Skeletal muscle tissue (tissue), 4 donors: ENCODE results near the gene TUBGCP2. TPM values are rescaled to one million over a fixed set of nuclear protein-coding genes. Genes with fewer than 3 reads are reported as not detected.

Experiments used
- H3K27ac ChIP-seq: one replicate; pipeline ENCODE4 v1.7.0; 2013; ENCODE audit warnings: mild to moderate bottlenecking, low read depth, low read length, inconsistent platforms
- H3K27me3 ChIP-seq, 3 donors: one replicate each; pipeline ENCODE4 v1.7.0; 2013; ENCODE audit warnings: low read length in 3 of 3; ENCODE audit not compliant: control insufficient read depth in 3 of 3, insufficient read depth in 3 of 3
- H3K36me3 ChIP-seq, 3 donors: one replicate each; pipeline ENCODE4 v1.7.0; 2013; ENCODE audit warnings: low read length in 3 of 3; ENCODE audit not compliant: control insufficient read depth in 3 of 3, insufficient read depth in 3 of 3
- H3K4me1 ChIP-seq, 3 donors: one replicate each; pipeline ENCODE4 v1.7.0; 2013; ENCODE audit warnings: low read length in 3 of 3, mild to moderate bottlenecking in 3 of 3; ENCODE audit not compliant: control insufficient read depth in 3 of 3, insufficient read depth in 3 of 3
- H3K4me3 ChIP-seq, 3 donors: one replicate each; pipeline ENCODE4 v1.7.0; 2013; ENCODE audit warnings: low read length in 3 of 3
- H3K9ac ChIP-seq, 3 donors: one replicate each; pipeline ENCODE4 v1.7.0; 2013; ENCODE audit warnings: low read length in 3 of 3, mild to moderate bottlenecking in 3 of 3, moderate library complexity in 2 of 3, low read depth in 1 of 3
- H3K9me3 ChIP-seq, 3 donors: one replicate each; pipeline ENCODE4 v1.7.0; 2013; ENCODE audit warnings: low read length in 3 of 3; ENCODE audit not compliant: control insufficient read depth in 3 of 3
- total RNA-seq: library from RNA; depleted of rRNA; stranded (reverse); fragments of >200 nt; gene quantifications from one replicate; pipeline ENCODE4 v1.2.3, GENCODE V29; 2014
- donor health status: Osteomylitis.

The TUBGCP2 gene
- total RNA-seq, 1 donor from 2014 or later = 39.7 TPM

DNA sequence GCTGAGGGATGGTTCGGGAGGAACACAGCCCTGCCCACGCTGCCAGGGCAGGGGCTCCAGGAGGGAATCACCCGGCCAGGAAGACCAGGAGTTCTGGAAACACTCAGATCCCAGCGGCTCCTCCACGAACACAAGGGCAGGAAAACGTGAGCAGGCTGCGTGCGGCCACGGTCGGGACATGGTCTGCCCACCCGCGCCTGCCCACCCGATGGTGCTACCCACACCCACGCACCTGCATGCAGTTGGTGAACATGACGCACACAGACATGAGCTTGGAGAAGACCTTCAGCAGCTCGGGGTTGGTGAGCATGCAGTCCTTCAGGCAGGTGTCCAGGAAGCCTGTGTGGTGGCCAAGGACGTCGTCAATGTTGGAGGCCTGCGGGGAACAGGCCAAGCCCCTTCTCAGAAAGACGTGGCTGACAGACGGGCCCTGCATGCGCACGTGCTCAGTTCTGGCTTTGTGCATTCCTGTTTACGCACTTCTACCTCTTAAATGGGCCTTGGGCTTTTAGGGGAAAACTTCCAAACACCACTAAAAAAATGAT, 25.8 kb downstream of the TUBGCP2 start:
- no peaks in the 10 kb centered on the region for H3K27me3 ChIP-seq
- no peak overlapping the region for H3K4me3 ChIP-seq
- H3K27ac ChIP-seq = no peak overlapping the region
- peaks cover 0 to 7% (median 0%) of the 10 kb centered on the region in 3 donors for H3K4me1 ChIP-seq
- H3K36me3 ChIP-seq = peaks cover 76 to 84% (median 77%) of the 10 kb centered on the region in 3 donors
- H3K9me3 ChIP-seq = no peaks in the 10 kb centered on the region
- no peak overlapping the region for H3K9ac ChIP-seq

DNA sequence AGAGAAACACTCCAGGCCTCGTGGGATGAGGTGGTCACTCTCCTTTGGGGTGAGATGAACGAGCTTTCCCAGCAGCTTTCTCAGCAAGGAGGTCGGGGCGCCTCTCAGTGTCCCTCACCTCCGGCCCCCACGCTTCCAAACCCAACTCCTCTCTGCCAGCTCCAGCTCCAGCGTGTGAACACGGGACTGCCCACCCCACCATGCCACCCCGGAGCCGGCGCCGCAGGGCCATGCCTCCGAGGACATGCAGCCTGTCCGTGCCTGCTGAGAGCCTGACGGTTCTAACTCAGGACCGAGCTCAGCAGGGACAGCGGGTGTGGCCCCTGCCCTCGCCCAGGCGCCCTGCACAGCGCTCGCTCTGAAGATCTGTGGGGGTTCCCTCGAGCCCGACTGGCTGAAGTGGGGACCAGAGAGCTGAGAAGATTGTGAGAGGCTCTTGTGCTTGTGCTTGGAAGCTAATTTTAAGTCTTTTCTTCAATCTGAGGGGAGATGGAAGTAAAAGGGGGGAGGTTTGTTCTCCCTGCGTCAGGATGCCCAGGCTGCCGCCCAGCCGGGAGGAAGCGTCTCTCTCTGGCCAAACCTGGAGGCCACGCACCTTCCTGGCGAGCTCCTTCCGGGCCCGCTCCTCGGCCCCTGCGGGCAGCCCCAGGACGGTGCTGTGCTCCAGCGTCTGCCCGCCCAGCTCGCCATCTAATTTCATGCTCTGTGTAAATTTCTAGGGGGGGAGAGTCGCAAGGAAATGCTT, 26.9 kb downstream of the TUBGCP2 start:
- peaks cover 0 to 9% (median 5%) of the 10 kb centered on the region in 3 donors for H3K27me3 ChIP-seq
- H3K36me3 ChIP-seq = peaks cover 69 to 77% (median 69%) of the 10 kb centered on the region in 3 donors
- H3K4me1 ChIP-seq = peaks cover 0 to 7% (median 0%) of the 10 kb centered on the region in 3 donors
- H3K4me3 ChIP-seq = no peak overlapping the region
- no peaks in the 10 kb centered on the region for H3K9me3 ChIP-seq
- H3K9ac ChIP-seq = no peak overlapping the region
- no peak overlapping the region for H3K27ac ChIP-seq

GRCh38 chr10:133281084-133281483, 27.6 kb downstream of the TUBGCP2 start:
- peaks cover 2 to 15% (median 9%) of the 10 kb centered on the region in 3 donors for H3K27me3 ChIP-seq
- no peaks in the 10 kb centered on the region for H3K9me3 ChIP-seq
- no peak overlapping the region for H3K4me3 ChIP-seq
- H3K27ac ChIP-seq = no peak overlapping the region
- H3K4me1 ChIP-seq = peaks cover 0 to 7% (median 4%) of the 10 kb centered on the region in 3 donors
- peaks cover 63 to 70% (median 67%) of the 10 kb centered on the region in 3 donors for H3K36me3 ChIP-seq
- H3K9ac ChIP-seq = no peak overlapping the region

- Histone ChIP-seq H3K27ac (no peak overlapping the region), H3K36me3 (peaks cover 58 to 64% (median 63%) of the 10 kb centered on the region in 3 donors), H3K27me3 (peaks cover 5 to 20% (median 14%) of the 10 kb centered on the region in 3 donors), H3K9ac (no peak overlapping the region), H3K4me3 (no peak overlapping the region), H3K9me3 (no peaks in the 10 kb centered on the region), H3K4me1 (peaks cover 0 to 7% (median 4%) of the 10 kb centered on the region in 3 donors)
Measured at GRCh38 chr10:133280391-133281059, 28.1 kb downstream of the TUBGCP2 start.

DNA sequence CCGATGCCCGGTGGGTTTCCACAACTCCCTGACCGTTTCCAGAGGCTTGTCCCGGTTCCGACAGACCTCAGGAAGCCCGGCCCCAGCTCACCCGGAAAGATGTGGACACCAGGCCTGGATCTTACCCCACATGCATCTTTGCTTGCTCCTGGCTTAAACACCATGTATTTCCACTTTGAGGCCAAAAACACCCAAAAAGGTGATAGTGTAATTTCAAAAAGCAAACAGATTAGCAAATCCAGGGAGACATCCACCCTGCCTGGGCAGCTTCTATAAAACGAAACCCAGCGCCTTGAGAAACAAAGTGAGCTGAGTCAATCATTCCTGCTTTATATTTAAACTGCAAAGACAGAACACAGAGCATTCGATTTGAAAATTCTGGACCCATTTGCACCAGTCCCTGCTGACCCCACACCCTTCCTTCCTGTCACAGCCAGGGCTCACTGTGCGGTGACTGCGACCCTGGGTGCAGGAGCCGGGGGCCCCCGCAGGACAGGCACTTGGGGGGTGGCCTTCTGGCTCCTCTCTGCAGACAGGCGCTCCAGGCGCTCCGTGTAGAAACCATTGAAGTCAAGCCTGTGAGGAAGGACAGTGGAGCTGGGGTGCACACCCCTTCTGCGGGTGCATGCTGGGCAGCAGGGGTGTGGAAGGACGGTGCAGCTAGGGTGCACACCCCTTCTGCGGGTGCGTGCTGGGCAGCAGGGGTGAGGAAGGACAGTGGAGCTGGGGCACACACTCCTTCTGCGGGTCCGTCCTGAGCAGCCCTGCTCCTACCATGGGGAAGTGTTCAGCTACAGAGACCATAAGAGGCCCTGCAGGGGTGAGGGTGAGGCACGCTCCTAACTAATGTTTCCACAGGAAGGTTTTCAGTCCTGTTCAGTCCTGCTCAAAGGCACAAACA, 29.1 kb downstream of the TUBGCP2 start:
- no peak overlapping the region for H3K9ac ChIP-seq
- H3K27me3 ChIP-seq = peaks cover 5 to 28% (median 24%) of the 10 kb centered on the region in 3 donors
- H3K36me3 ChIP-seq = peaks cover 49 to 55% (median 54%) of the 10 kb centered on the region in 3 donors
- H3K27ac ChIP-seq = no peak overlapping the region
- no peak overlapping the region for H3K4me3 ChIP-seq
- H3K4me1 ChIP-seq = peaks cover 0 to 7% (median 4%) of the 10 kb centered on the region in 3 donors
- no peaks in the 10 kb centered on the region for H3K9me3 ChIP-seq

DNA sequence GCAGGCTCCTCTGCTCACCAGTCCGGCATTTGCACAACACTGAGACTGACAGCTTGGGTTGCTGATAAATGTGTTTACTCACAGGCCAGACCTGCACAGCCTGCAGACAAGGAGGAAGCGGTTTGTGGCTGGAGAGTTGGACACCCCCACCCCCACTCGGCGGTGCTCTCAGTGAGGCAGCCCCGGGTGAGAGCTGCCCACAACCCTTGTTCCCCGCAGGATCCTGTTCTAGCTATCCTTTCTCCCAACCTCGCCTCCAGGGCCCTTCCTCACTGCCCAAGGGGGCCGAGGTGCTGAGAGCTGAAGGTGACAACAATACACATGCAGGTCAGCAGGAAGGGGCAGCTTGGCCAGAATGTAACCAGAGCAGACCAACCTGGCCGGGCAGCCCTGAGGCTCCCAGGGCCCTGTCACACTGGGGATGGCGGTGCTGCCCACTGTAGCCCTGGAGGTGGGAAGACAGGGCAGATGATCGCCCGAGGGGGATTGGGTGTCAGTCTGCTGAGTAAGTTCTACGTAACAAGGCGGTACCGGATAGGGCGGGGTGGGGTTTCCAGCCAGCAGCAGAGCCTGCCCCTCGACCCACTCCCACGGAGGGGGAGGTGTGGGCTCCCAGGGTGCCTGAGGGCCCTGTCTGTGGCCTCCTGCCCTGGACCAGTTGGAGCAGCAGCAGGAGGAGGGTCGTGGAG, 30.0 kb downstream of the TUBGCP2 start:
- Histone ChIP-seq H3K9me3 (no peaks in the 10 kb centered on the region), H3K9ac (no peak overlapping the region), H3K4me1 (peaks cover 0 to 7% (median 4%) of the 10 kb centered on the region in 3 donors), H3K4me3 (no peak overlapping the region), H3K27me3 (peaks cover 5 to 32% (median 26%) of the 10 kb centered on the region in 3 donors), H3K27ac (no peak overlapping the region), H3K36me3 (peaks cover 42 to 47% (median 45%) of the 10 kb centered on the region in 3 donors)

DNA sequence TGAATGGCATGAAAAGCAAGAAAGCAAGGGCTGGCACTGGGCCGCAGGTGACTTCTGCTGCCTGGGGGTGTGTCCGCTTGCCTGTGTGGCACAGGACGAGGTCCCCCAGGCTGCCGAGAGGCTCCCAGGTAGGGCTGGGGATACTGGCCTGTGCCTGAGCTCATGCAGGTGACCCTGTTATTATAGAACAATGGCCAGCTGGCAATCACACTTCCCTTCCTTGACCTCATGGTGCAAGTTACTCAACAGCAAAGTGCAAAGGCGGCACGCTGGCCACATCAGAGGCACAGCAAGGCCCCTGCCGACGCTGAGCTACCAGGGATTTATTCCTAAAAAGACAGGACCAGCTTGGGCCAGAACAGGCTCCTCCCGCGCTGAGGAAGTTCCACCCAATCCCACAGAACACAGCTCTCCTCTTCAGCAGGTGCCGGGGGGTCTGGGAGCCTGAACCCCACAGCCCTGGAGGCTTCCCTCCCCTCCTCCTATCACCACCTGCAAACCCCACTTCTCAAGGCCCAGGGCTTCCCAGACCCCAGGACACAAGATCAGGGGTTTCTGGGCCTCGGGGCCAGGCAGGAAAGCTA, 30.6 kb downstream of the TUBGCP2 start:
- no peak overlapping the region for H3K27ac ChIP-seq
- H3K9ac ChIP-seq = no peak overlapping the region
- H3K27me3 ChIP-seq = peaks cover 5 to 32% (median 26%) of the 10 kb centered on the region in 3 donors
- H3K4me3 ChIP-seq = no peak overlapping the region
- H3K36me3 ChIP-seq = peaks cover 35 to 40% (median 39%) of the 10 kb centered on the region in 3 donors
- H3K4me1 ChIP-seq = peaks cover 0 to 7% (median 4%) of the 10 kb centered on the region in 3 donors
- H3K9me3 ChIP-seq = no peaks in the 10 kb centered on the region

GRCh38 chr10:133277277-133277992, 31.2 kb downstream of the TUBGCP2 start:
- Histone ChIP-seq H3K27me3 (peaks cover 5 to 32% (median 26%) of the 10 kb centered on the region in 3 donors), H3K27ac (no peak overlapping the region), H3K4me3 (no peak overlapping the region), H3K9ac (no peak overlapping the region), H3K36me3 (peaks cover 29 to 34% (median 32%) of the 10 kb centered on the region in 3 donors), H3K4me1 (peaks cover 0 to 7% (median 4%) of the 10 kb centered on the region in 3 donors), H3K9me3 (no peaks in the 10 kb centered on the region)
